ENCODE measurements around the gene DBET.
"Not testable (repeated sequence)": the region's sequence is repeated elsewhere in the genome, so short reads cannot be mapped to it uniquely, and the experiment has no call there.

The DBET gene

DNA sequence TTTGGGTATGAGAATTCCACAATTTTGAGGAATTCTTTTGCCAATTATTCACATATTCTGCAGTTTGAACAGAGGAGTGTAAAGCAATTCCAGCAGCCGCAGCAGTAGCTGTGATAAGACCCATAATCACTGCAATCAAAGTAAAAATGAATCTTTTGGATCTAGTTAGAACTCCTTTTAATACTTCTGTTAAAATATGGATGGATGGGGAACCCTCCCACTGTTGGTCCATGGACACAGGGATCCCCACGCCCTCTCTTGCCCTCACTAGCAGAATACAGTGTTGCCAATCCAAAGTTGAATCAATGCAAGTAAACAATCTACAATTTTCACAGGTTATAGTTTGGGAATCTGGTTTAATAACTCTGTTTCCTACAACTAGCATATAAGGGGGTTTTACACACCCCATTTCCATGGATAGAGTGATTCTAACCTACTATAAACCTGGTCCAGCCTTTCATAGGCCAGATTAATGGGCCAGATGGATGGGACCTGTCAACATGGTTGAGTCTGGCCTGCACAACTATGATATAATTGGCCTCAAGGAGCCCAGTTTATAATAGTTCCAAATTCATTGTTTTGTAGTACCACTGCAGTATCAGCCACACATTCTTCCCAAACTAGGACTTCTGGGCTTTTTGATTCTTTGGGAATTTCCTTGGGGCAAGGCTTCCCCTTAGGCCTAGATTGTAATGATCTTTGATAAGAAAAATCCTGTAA is 43.6 kb downstream of the DBET start:
- H3K36me3 ChIP-seq (ENCODE audit: control insufficient read depth, insufficient read depth, low read length); DNase-seq; H3K4me1 ChIP-seq (ENCODE audit: control insufficient read depth, insufficient read depth, low read length, poor library complexity, severe bottlenecking); H3K9me3 ChIP-seq (ENCODE audit: control insufficient read depth, low read length); H3K27ac ChIP-seq (ENCODE audit: insufficient read depth, low read length, poor library complexity, severe bottlenecking); H3K4me3 ChIP-seq (ENCODE audit: insufficient read depth, low read depth, low read length, poor library complexity, severe bottlenecking); H3K27me3 ChIP-seq (replicated peaks; ENCODE audit: control insufficient read depth, insufficient read depth, low read length, poor library complexity, severe bottlenecking): not testable (repeated sequence)

DNA sequence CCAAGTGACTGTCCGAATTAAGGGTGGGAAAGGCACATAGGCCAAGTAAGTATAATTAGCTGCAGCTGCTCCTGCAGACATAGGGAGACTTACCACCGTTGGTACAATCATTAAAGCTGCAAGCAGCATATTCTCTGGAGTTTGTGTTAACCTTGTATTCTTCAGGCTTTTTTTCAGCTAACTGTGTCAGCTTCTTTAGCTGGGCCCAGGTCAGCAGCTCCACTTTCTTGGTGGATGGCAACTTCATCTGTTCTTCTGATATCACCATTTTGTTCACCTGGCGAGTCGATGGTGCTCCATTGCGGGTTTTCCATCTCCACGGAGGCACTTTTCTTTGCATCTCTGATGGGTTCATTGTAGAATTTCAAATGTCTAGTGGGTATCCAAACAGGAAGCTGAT is 44.5 kb downstream of the DBET start:
- H3K4me1 ChIP-seq (ENCODE audit: control insufficient read depth, insufficient read depth, low read length, poor library complexity, severe bottlenecking); H3K36me3 ChIP-seq (ENCODE audit: control insufficient read depth, insufficient read depth, low read length); DNase-seq; H3K27me3 ChIP-seq (replicated peaks; ENCODE audit: control insufficient read depth, insufficient read depth, low read length, poor library complexity, severe bottlenecking); H3K27ac ChIP-seq (ENCODE audit: insufficient read depth, low read length, poor library complexity, severe bottlenecking); H3K4me3 ChIP-seq (ENCODE audit: insufficient read depth, low read depth, low read length, poor library complexity, severe bottlenecking); H3K9me3 ChIP-seq (ENCODE audit: control insufficient read depth, low read length): not testable (repeated sequence)

DNA sequence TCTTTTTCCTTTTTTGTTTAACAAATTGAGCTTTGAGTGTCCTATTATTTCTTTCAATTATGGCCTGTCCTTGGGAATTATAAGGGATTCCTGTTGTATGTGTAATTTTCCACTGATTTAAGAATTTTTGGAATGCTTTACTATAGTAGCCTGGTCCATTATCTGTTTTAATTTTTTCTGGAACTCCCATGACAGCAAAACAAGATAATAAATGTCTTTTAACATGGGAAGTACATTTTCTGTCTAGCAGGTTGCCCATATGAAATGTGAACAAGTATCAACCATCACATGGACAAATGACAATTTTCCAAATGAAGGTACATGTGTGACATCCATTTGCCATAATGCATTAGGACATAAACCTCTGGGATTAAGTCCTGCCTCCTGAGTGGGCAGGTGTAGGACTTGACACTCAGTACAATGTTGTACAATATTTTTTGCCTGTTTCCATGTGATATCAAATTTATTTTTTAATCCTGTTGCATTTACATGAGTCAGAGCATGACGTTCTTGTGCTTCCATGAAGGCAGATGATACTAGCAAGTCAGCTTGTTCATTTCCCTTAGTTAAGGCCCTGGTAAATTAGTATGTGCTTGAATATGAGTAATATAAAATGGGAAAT is 45.2 kb downstream of the DBET start:
- not testable (repeated sequence) for H3K27ac ChIP-seq (ENCODE audit: insufficient read depth, low read length, poor library complexity, severe bottlenecking); DNase-seq; H3K36me3 ChIP-seq (ENCODE audit: control insufficient read depth, insufficient read depth, low read length); H3K9me3 ChIP-seq (ENCODE audit: control insufficient read depth, low read length); H3K4me3 ChIP-seq (ENCODE audit: insufficient read depth, low read depth, low read length, poor library complexity, severe bottlenecking); H3K27me3 ChIP-seq (replicated peaks; ENCODE audit: control insufficient read depth, insufficient read depth, low read length, poor library complexity, severe bottlenecking); H3K4me1 ChIP-seq (ENCODE audit: control insufficient read depth, insufficient read depth, low read length, poor library complexity, severe bottlenecking)

DNA sequence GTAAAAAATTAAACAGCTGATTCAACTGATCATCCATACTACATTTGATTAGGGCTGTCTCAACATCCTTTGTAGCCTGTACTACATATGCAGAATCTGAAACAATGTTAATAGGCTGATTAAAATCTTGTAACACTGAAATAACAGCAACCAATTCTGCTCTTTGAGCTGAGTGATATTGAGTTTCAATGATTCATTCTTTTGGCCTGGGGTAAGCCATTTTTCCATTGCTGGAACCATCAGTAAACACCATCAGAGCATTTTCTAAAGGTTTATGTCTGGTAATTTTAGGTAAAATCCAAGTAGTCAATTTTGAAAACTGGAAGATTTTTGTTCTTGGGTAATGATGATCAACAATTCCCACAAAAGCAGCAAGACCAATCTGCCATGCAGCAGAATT is 45.7 kb downstream of the DBET start:
- not testable (repeated sequence) for H3K9me3 ChIP-seq (ENCODE audit: control insufficient read depth, low read length); H3K27me3 ChIP-seq (replicated peaks; ENCODE audit: control insufficient read depth, insufficient read depth, low read length, poor library complexity, severe bottlenecking); DNase-seq; H3K4me1 ChIP-seq (ENCODE audit: control insufficient read depth, insufficient read depth, low read length, poor library complexity, severe bottlenecking); H3K4me3 ChIP-seq (ENCODE audit: insufficient read depth, low read depth, low read length, poor library complexity, severe bottlenecking); H3K27ac ChIP-seq (ENCODE audit: insufficient read depth, low read length, poor library complexity, severe bottlenecking); H3K36me3 ChIP-seq (ENCODE audit: control insufficient read depth, insufficient read depth, low read length)

DNA sequence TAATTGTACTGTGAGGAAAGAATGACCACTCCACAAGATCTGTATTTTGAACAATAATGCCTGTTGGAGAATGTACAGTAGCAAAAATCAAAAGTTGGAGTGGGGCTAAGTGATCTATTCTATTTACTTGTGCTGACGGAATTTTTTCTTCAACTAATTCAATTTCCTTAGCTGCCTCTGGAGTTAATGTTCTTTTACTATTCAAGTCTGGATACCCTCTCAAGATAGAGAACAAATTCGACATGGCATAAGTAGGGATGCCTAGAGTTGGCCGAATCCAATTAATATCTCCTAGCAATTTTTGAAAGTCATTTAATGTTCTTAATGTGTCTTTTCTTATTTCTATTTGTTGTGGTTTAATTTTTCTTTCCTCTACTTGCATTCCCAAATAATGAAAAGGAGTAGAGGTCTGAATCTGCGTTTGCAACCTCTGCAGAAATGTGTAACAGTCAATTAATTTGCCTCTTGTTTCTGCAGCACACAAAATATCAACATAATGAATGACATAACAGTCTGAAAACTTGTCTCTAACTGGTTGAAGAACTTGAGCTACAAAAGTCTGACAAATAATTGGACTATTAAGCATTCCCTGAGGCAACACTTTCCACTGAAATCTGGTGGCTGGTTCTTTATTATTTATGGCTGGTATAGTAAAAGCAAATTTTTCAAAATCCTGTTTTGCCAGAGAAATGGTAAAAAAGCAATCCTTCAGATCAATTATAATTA is 46.4 kb downstream of the DBET start:
- not testable (repeated sequence) for H3K9me3 ChIP-seq (ENCODE audit: control insufficient read depth, low read length); H3K27me3 ChIP-seq (replicated peaks; ENCODE audit: control insufficient read depth, insufficient read depth, low read length, poor library complexity, severe bottlenecking); DNase-seq; H3K27ac ChIP-seq (ENCODE audit: insufficient read depth, low read length, poor library complexity, severe bottlenecking); H3K4me1 ChIP-seq (ENCODE audit: control insufficient read depth, insufficient read depth, low read length, poor library complexity, severe bottlenecking); H3K4me3 ChIP-seq (ENCODE audit: insufficient read depth, low read depth, low read length, poor library complexity, severe bottlenecking); H3K36me3 ChIP-seq (ENCODE audit: control insufficient read depth, insufficient read depth, low read length)

DNA sequence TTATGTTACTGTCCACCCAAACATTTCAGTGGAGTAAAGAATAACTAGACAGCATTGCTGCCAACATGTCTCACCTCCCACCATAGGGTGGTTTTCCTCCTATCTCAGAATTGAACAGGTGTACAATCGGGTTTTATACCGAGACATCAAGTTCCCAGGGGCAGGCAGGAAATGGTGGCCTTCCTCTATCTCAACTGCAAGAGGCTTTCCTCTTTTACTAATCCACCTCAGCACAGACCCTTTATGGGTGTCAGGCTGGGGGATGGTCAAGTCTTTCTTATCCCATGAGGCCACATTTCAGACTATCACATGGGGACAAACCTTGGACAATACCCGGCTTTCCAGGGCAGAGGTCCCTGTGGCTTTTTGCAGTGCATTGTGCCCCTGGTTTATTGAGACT is 48.6 kb downstream of the DBET start:
- not testable (repeated sequence) for H3K27ac ChIP-seq (ENCODE audit: insufficient read depth, low read length, poor library complexity, severe bottlenecking); DNase-seq; H3K9me3 ChIP-seq (ENCODE audit: control insufficient read depth, low read length); H3K27me3 ChIP-seq (replicated peaks; ENCODE audit: control insufficient read depth, insufficient read depth, low read length, poor library complexity, severe bottlenecking); H3K4me1 ChIP-seq (ENCODE audit: control insufficient read depth, insufficient read depth, low read length, poor library complexity, severe bottlenecking); H3K4me3 ChIP-seq (ENCODE audit: insufficient read depth, low read depth, low read length, poor library complexity, severe bottlenecking); H3K36me3 ChIP-seq (ENCODE audit: control insufficient read depth, insufficient read depth, low read length)

DNA sequence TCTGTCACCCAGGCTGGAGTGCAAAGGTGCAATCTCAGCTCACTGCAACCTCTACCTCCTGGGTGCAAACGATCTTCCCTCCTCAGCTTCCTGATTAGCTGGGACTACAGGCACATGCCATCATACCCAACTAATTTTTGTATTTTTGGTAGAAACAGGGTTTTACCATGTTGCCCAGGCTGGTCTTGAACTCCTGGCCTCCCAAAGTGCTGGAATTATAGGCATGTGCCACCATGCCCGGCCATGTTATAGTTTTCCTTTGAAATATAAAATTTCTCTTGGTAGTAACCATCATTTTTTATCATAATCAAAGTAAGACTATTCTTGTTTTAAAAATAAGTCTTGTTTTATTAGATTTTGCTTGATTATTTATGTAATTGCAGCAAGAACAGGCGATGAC is 50.7 kb downstream of the DBET start:
- H3K36me3 ChIP-seq (ENCODE audit: control insufficient read depth, insufficient read depth, low read length); H3K4me3 ChIP-seq (ENCODE audit: insufficient read depth, low read depth, low read length, poor library complexity, severe bottlenecking); H3K9me3 ChIP-seq (ENCODE audit: control insufficient read depth, low read length); H3K27me3 ChIP-seq (replicated peaks; ENCODE audit: control insufficient read depth, insufficient read depth, low read length, poor library complexity, severe bottlenecking); H3K4me1 ChIP-seq (ENCODE audit: control insufficient read depth, insufficient read depth, low read length, poor library complexity, severe bottlenecking); H3K27ac ChIP-seq (ENCODE audit: insufficient read depth, low read length, poor library complexity, severe bottlenecking); DNase-seq: not testable (repeated sequence)
